OCI-LY1 (cell line): Measurements from ENCODE around the gene AGAP3.

Source experiments
- H2AFZ ChIP-seq: fragments of 200-600 bp; sonication (generic), shearing (Covaris generic); 2 replicates; pipeline ENCODE4 v1.6.0; 2014; ENCODE audit warnings: antibody characterized with exemption, mild to moderate bottlenecking, low read length
- H3F3A ChIP-seq: fragments of 200-600 bp; sonication (generic), shearing (Covaris generic); 2 replicates; pipeline ENCODE4 v1.6.0; 2014; ENCODE audit warnings: mild to moderate bottlenecking, antibody characterized with exemption, low read length, moderate library complexity; ENCODE audit not compliant: insufficient read depth
- H3K27ac ChIP-seq: fragments of 200-600 bp; sonication (generic); 2 replicates; pipeline ENCODE4 v1.5.1; 2014; ENCODE audit warnings: low read length, mixed run types, mild to moderate bottlenecking, low read depth; ENCODE audit not compliant: poor library complexity, severe bottlenecking
- H3K27me3 ChIP-seq: fragments of 200-600 bp; sonication (generic); 2 replicates; pipeline ENCODE4 v1.6.0; 2014; ENCODE audit warnings: antibody characterized with exemption, mild to moderate bottlenecking, low read length, moderate library complexity; ENCODE audit not compliant: insufficient read depth
- H3K36me3 ChIP-seq: fragments of 200-600 bp; sonication (generic); 2 replicates; pipeline ENCODE4 v1.6.1; 2014; ENCODE audit warnings: mild to moderate bottlenecking, antibody characterized with exemption, low read length, moderate library complexity, mixed read lengths; ENCODE audit not compliant: insufficient read depth
- H3K4me1 ChIP-seq: fragments of 200-600 bp; sonication (generic); 2 replicates; pipeline ENCODE4 v1.5.1; 2014; ENCODE audit warnings: mild to moderate bottlenecking, low read length, moderate library complexity; ENCODE audit not compliant: insufficient read depth, severe bottlenecking
- H3K4me2 ChIP-seq: fragments of 200-600 bp; sonication (generic), shearing (Covaris generic); 2 replicates; pipeline ENCODE4 v1.6.1; 2014; ENCODE audit warnings: low read length
- H3K4me3 ChIP-seq: fragments of 200-600 bp; sonication (generic); 2 replicates; pipeline ENCODE4 v1.5.1; 2014; ENCODE audit warnings: low read length, low read depth, mild to moderate bottlenecking, mixed read lengths; ENCODE audit not compliant: poor library complexity, severe bottlenecking
- H3K79me2 ChIP-seq: fragments of 200-600 bp; shearing (Covaris generic); 2 replicates; pipeline ENCODE4 v1.6.1; 2016; ENCODE audit warnings: mixed run types, low read length, mixed read lengths; ENCODE audit not compliant: insufficient read depth
- H3K9ac ChIP-seq: fragments of 200-600 bp; sonication (generic), shearing (Covaris generic); 2 replicates; pipeline ENCODE4 v1.6.1; 2014; ENCODE audit warnings: mild to moderate bottlenecking, low read length, mixed read lengths
- H3K9me2 ChIP-seq: fragments of 200-600 bp; sonication (generic), shearing (Covaris generic); 2 replicates; pipeline ENCODE4 v1.6.1; 2014; ENCODE audit warnings: low read depth, mild to moderate bottlenecking, low read length, mixed read lengths
- H3K9me3 ChIP-seq: fragments of 200-600 bp; shearing (Covaris generic); 2 replicates; pipeline ENCODE4 v1.6.1; 2014; ENCODE audit warnings: low read length, mixed read lengths
- H4K20me1 ChIP-seq: fragments of 200-600 bp; sonication (generic), shearing (Covaris generic); 2 replicates; pipeline ENCODE4 v1.6.0; 2016; ENCODE audit warnings: mild to moderate bottlenecking, low read length; ENCODE audit not compliant: insufficient read depth
- EZH2 ChIP-seq: fragments of 200-600 bp; sonication (generic), shearing (Covaris generic); IDR thresholded peaks from 2 replicates; pipeline ENCODE4 v1.8.0; 2017; ENCODE audit warnings: borderline replicate concordance, mixed run types, mild to moderate bottlenecking, antibody characterized with exemption, low read length, moderate library complexity, mixed read lengths
- TF ChIP-seq, protein P1 (sequence below): fragments of 200-600 bp; sonication (generic), shearing (Covaris generic); IDR thresholded peaks from 2 replicates; pipeline ENCODE4 v1.5.1; 2017; ENCODE audit warnings: mild to moderate bottlenecking, antibody characterized with exemption, low read length, moderate library complexity, mixed read lengths

The AGAP3 gene

GRCh38 chr7:151062111-151062398 is 24.2 kb upstream of the AGAP3 start:
- Histone ChIP-seq H3K27me3 (no peaks in the 10 kb centered on the region), H3K9ac (no peak overlapping the region), H3K27ac (no peak overlapping the region), H3K9me3 (no peaks in the 10 kb centered on the region), H3K4me1 (peaks cover 36% of the 10 kb centered on the region), H2AFZ (no peak overlapping the region), H3K36me3 (peaks cover 29% of the 10 kb centered on the region), H3K4me2 (no peak overlapping the region), H3K9me2 (no peaks in the 10 kb centered on the region), H3F3A (0 out of 2 replicates have a peak, but pooled peaks cover 7% of the 10 kb centered on the region), H3K79me2 (no peaks in the 10 kb centered on the region; the same call in 1 of the 2 replicates), H3K4me3 (no peak overlapping the region), H4K20me1 (no peaks in the 10 kb centered on the region)
- TF ChIP-seq, protein P1, sequence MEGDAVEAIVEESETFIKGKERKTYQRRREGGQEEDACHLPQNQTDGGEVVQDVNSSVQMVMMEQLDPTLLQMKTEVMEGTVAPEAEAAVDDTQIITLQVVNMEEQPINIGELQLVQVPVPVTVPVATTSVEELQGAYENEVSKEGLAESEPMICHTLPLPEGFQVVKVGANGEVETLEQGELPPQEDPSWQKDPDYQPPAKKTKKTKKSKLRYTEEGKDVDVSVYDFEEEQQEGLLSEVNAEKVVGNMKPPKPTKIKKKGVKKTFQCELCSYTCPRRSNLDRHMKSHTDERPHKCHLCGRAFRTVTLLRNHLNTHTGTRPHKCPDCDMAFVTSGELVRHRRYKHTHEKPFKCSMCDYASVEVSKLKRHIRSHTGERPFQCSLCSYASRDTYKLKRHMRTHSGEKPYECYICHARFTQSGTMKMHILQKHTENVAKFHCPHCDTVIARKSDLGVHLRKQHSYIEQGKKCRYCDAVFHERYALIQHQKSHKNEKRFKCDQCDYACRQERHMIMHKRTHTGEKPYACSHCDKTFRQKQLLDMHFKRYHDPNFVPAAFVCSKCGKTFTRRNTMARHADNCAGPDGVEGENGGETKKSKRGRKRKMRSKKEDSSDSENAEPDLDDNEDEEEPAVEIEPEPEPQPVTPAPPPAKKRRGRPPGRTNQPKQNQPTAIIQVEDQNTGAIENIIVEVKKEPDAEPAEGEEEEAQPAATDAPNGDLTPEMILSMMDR, result no peak
- no peak for TF ChIP-seq EZH2

DNA sequence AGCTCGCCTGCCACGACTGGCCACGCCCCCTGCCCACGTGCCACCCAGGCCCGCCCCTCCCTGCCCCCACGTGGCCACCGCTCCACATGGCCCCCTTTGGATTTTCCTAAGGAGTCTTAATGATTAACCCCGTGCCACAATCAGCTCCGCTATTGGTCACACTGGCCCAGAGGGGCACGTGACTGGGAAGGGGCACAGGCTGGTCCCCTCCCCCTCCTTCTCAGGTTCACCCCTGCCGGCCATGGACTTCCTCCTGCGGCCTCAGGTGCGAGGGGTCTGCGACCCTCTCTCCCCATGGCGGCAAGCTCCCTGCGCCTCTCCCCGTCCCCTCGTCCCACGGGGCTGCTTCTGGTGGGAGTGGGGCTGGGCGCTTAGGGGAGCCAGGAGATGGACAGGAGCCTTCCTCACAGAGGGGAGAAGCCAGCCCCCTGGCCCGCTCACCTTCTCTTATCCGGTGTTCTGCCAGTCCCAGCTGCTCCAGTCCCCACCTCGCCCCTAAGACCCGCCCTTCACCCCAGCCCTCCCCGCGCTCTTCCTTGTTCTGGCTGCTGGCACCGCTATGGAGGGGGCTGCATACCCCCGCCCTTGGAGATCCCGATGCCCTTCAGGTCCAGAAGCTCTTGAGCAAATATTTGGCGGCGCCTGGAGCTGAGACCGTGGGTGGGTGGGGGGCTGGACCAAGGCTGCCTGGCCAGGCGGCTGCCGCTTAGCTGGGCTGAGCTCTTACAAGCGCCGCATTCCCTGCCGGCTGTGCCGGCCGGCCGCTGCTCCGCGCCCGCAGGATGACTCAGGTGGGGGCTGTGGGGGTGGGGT is 23.7 kb upstream of the AGAP3 start:
- H3F3A ChIP-seq, result 0 out of 2 replicates have a peak, but pooled peaks cover 7% of the 10 kb centered on the region
- H3K4me1 ChIP-seq, result peaks cover 31% of the 10 kb centered on the region
- H3K9me2 ChIP-seq, result no peaks in the 10 kb centered on the region
- H3K79me2 ChIP-seq, result no peaks in the 10 kb centered on the region; the same call in 1 of the 2 replicates
- no peaks in the 10 kb centered on the region for H3K9me3 ChIP-seq
- H3K4me3 ChIP-seq, result no peak overlapping the region
- H3K4me2 ChIP-seq, result no peak overlapping the region
- H2AFZ ChIP-seq, result no peak overlapping the region
- TF ChIP-seq EZH2, result no peak
- TF ChIP-seq, protein P1, result no peak
- H3K27ac ChIP-seq, result no peak overlapping the region
- peaks cover 35% of the 10 kb centered on the region for H3K36me3 ChIP-seq
- no peaks in the 10 kb centered on the region for H3K27me3 ChIP-seq
- H4K20me1 ChIP-seq, result no peaks in the 10 kb centered on the region
- H3K9ac ChIP-seq, result no peak overlapping the region

DNA sequence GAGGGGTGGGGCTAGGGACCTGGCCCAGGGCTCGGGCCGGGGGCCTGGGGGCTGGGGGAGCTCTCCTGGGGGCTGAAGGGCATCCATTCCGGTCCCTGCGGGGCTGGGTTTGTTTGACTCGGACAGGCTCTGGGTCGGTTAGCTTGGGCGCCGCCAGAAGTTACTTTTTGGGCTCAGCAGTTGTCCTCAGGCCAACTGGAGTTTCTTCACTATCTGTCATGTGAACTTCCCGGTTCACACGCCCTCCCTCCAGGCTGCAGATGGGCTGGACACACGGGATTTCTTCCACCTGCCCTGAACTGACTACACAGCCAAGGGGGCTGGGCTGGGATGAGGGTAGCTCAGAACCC is 23.1 kb upstream of the AGAP3 start:
- no peak overlapping the region for H3K27ac ChIP-seq
- H3K4me2 ChIP-seq, result no peak overlapping the region
- H3K9ac ChIP-seq, result no peak overlapping the region
- H3K9me3 ChIP-seq, result no peaks in the 10 kb centered on the region
- no peaks in the 10 kb centered on the region for H3K27me3 ChIP-seq
- H3K9me2 ChIP-seq, result no peaks in the 10 kb centered on the region
- H3K4me3 ChIP-seq, result no peak overlapping the region
- H4K20me1 ChIP-seq, result no peaks in the 10 kb centered on the region
- H3K79me2 ChIP-seq, result no peaks in the 10 kb centered on the region; the same call in 1 of the 2 replicates
- 0 out of 2 replicates have a peak, but pooled peaks cover 7% of the 10 kb centered on the region for H3F3A ChIP-seq
- peaks cover 40% of the 10 kb centered on the region for H3K36me3 ChIP-seq
- H2AFZ ChIP-seq, result no peak overlapping the region
- TF ChIP-seq, protein P1, result no peak
- no peak for TF ChIP-seq EZH2
- H3K4me1 ChIP-seq, result peaks cover 30% of the 10 kb centered on the region
